ES-I3 (cell line): Measurements from ENCODE around the gene ERG.
A peak's percentile ranks its signal among the peaks of the same experiment; 100 is the strongest.

ENCODE experiments used
- H3K36me3 ChIP-seq: 2 replicates; pipeline ENCODE4 v1.6.1; 2013; ENCODE audit warnings: mild to moderate bottlenecking, low read length, control low read depth, moderate library complexity; ENCODE audit not compliant: insufficient read depth
- H3K4me1 ChIP-seq: 2 replicates; pipeline ENCODE4 v1.6.1; 2013; ENCODE audit warnings: mild to moderate bottlenecking, control low read depth, low read length; ENCODE audit not compliant: insufficient read depth
- H3K9ac ChIP-seq: 2 replicates; pipeline ENCODE4 v1.6.1; 2013; ENCODE audit warnings: low read depth, mild to moderate bottlenecking, low read length, moderate library complexity
- H3K9me3 ChIP-seq: 2 replicates; pipeline ENCODE4 v1.6.1; 2013; ENCODE audit warnings: mild to moderate bottlenecking, low read length, moderate library complexity; ENCODE audit not compliant: control insufficient read depth, insufficient read depth

The ERG gene

DNA sequence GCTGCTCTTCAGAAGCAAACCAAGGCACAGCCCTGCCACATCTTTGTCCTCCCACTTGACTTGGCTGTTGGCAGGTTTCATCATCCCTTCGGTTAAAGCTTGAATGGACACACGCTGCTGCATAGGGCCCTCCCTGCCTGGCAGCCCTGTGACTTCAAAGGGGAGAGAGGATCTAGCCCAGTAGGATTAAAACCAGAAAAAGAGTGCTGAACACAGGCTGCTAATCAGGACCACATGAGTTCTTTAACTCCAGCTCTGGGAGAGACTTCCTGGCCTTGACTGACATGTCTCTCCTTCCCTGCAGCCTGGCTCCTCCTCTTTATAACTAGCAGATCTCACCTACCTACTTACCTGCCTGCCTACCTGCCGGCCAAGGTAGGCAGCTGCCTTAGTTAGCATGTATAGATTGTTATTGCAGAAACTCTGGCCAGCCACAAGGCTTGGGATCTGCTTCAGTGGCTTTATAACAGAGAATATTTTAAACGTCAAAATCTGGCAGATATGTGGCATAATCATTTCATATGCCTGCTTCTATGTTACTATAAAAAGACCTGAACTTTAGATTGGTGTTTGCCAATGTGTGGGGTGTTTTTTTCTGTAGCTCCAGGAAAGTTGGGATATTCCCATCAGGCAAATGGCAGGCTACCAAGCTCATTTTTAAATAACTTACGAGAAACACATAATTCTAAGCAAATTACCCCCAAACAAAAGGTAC is 49.4 kb downstream of the ERG start:
- no peaks in the 10 kb centered on the region for H3K9me3 ChIP-seq
- H3K36me3 ChIP-seq, result no peaks in the 10 kb centered on the region; the same call in 1 of the 2 replicates
- no peak overlapping the region for H3K9ac ChIP-seq
- H3K4me1 ChIP-seq, result peaks cover 7% of the 10 kb centered on the region; the same call in 1 of the 2 replicates

DNA sequence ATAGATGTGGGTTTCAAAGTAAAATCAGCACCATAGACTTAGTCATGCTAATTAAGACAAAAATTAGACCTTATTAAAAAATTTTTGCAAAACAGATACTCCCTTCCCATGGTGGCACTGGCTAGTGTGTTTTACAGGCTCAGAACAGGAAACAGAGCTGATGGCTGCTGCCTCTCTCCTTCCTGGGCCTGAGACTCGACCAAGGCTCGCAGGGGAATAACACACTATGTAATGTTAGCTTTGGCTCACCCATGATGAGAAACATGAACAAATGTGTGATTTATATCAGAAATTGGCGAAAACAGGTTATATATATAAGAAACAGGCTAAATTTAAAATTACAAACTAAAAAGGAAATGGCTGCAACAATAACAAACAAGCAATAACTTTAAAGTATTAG is 50.7 kb downstream of the ERG start:
- no peaks in the 10 kb centered on the region for H3K36me3 ChIP-seq
- H3K9ac ChIP-seq, result no peak overlapping the region

DNA sequence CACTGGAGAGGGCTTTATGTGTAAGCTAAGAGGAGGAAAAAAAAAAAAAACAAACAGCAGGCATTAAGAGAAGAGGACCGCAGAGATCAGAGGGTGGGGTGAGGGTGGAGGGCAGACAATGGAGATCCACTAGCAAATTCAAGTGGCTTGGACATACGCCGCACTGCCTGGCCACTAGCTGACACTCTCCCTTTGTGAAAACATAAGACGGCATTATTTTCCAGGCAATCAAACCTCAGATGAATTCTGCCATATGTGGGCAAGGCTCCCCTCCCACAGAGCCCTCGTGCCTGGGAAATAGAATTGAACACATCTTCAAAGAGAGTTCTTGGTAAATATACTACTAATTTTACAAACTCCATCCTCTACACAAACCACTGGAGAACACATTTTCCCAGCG is 53.6 kb downstream of the ERG start:
- Histone ChIP-seq H3K4me1 (peaks cover 10% of the 10 kb centered on the region; the same call in 1 of the 2 replicates), H3K9me3 (no peaks in the 10 kb centered on the region), H3K36me3 (no peaks in the 10 kb centered on the region), H3K9ac (no peak overlapping the region)

More for the DNA sequence above, 50.7 kb downstream of the ERG start:
- Histone ChIP-seq H3K4me1 (peaks cover 7% of the 10 kb centered on the region; the same call in 1 of the 2 replicates), H3K9me3 (no peaks in the 10 kb centered on the region)

DNA sequence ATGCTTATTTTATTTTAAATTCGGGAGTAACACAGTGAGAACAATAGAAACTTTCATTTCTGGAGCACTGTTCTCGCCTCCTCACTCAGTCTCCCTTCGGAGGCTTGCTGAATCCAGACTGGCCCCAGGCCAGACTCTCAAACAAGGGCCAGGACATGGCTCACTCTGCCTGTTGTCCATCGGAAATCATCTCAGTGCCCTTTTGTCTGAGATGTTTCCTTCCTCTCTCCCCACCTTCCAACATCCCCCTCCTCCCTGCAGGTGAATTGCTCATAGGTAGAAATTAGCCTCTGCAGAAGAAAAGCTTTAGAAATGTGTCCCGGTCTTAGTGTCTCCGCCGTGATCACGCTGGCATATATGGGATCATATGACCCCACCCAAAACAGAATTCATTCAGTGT is 55.2 kb downstream of the ERG start:
- Histone ChIP-seq H3K4me1 (peaks cover 5% of the 10 kb centered on the region; the same call in 1 of the 2 replicates), H3K36me3 (no peaks in the 10 kb centered on the region), H3K9ac (no peak overlapping the region), H3K9me3 (no peaks in the 10 kb centered on the region)

DNA sequence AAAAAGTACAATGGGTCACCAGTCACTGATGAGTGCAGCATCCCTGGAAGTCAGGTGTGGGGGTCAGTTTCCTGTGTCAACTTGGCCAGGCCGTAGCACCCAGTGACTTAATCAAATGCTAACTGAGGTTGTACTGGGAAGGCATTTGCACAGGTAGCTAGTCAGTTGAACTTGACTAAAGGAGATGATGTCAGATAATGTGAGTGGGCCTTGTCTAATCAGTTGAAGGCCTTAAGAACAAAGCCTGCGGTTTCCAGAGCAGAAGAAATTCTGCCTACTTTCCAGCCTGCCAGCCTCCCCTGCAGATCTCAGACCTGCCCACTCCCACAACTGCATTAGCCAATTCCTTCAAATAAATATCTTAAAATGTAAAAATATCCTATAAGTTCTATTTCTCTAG is 57.1 kb downstream of the ERG start:
- Histone ChIP-seq H3K4me1 (0 out of 2 replicates have a peak, but pooled peaks cover 3% of the 10 kb centered on the region), H3K36me3 (no peaks in the 10 kb centered on the region), H3K9ac (peak overlapping the region; percentile 23; the same call in 1 of the 2 replicates), H3K9me3 (no peaks in the 10 kb centered on the region)

DNA sequence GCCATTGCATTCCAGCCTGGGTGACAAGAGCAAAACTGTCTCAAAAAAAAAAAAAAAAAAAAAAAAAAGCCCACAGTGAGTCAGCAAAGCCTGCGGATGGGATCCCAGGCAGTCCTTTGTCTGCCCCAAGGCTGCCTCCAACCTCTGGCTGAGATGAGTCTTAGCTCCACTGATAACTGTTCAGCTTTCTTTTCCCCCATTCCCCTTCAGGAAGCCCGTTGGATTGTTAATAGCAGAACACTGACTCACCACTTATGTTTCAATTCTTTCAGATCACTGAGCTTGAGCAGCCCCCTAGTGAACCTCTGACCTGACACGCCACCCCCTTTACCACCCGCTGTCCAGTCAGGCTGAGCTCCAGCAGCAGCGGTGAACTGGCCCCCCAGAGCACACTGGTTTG is 57.5 kb downstream of the ERG start:
- Histone ChIP-seq H3K36me3 (no peaks in the 10 kb centered on the region), H3K9ac (peak overlapping the region; percentile 23; the same call in 1 of the 2 replicates), H3K9me3 (no peaks in the 10 kb centered on the region), H3K4me1 (0 out of 2 replicates have a peak, but pooled peaks cover 3% of the 10 kb centered on the region)

DNA sequence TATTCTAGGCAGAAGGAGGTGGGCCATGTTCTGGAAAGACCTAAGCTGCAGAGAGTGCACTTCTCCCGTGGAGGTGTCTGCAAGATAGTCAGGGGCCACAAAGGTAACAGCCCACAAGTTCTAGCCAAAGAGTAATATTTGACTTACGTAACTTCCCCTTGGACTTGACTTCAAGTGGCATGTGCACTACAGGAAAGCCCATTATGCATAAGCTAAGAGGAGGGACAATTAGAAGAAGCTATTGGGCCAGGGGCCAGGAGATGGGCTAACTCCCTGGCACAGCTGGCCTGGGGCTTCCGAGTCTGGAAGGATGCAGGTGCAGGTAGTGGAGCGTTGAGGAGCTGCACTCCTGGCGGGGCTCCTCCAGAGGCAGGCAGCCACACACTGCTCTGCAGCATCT is 58.3 kb downstream of the ERG start:
- Histone ChIP-seq H3K9ac (no peak overlapping the region), H3K36me3 (no peaks in the 10 kb centered on the region; the same call in 1 of the 2 replicates), H3K4me1 (0 out of 2 replicates have a peak, but pooled peaks cover 3% of the 10 kb centered on the region), H3K9me3 (no peaks in the 10 kb centered on the region)

DNA sequence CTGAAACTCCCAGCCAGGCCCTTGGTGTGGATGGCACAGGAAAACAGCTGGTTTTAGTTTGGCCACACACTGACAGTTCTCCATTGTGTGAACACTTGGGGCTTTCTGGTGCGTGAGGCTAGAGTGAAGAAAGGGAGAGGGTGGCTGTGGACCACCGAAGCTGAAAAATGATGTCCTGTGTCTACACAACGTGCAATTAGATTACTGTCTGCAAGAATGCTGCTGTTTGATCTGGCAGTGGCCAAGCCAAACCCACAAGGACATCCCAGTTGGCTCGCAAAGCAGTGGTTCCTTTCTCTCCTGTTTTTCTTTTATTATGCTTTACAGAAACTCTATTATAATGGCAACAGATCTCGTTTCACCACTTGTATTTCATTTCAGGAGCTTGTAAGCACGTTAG is 58.9 kb downstream of the ERG start:
- Histone ChIP-seq H3K9ac (no peak overlapping the region), H3K36me3 (no peaks in the 10 kb centered on the region; the same call in 1 of the 2 replicates), H3K4me1 (0 out of 2 replicates have a peak, but pooled peaks cover 3% of the 10 kb centered on the region), H3K9me3 (no peaks in the 10 kb centered on the region)

DNA sequence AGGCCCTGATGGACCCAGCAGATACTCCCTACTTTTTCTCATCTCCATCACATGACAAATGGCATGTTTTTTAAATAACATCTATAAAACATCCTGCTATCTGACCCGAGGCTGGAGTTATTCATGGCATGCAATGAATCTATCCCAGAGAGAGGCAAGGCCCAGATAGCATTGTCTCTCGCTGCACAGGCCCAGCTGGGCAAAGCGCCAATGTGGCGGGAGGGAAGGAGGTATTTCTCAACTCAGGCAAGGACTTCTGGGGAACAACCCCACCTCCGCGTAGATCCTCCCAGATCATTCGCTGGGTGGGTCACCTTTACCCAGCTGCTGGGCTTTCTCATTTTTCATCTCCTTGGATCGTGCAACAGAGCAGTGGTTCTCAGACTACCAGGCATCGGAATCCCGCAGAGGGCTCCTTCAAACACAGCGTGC is 59.8 kb downstream of the ERG start:
- Histone ChIP-seq H3K4me1 (0 out of 2 replicates have a peak, but pooled peaks cover 3% of the 10 kb centered on the region), H3K36me3 (no peaks in the 10 kb centered on the region; the same call in 1 of the 2 replicates), H3K9ac (no peak overlapping the region), H3K9me3 (no peaks in the 10 kb centered on the region)

DNA sequence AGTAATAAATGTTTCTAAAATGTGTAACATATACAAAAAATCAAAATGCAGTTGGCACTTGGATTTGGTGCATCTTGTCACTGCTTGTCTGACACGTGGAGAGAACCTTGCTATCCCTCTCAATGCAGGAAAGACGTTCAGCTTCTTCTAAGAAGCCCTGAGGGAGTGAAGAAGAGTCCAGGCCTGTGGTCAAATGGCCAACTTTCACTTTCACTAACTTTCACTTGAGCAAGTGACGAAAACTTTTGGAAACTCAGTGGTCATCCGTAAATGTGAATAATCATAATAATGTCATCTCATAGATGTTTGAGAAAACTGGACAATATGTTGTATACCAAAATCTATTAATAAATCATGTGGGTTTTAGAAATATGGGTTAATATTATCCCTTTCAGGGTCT is 61.9 kb downstream of the ERG start:
- no peak overlapping the region for H3K9ac ChIP-seq
- H3K9me3 ChIP-seq, result no peaks in the 10 kb centered on the region
- 0 out of 2 replicates have a peak, but pooled peaks cover 3% of the 10 kb centered on the region for H3K4me1 ChIP-seq
- H3K36me3 ChIP-seq, result no peaks in the 10 kb centered on the region; the same call in 1 of the 2 replicates

DNA sequence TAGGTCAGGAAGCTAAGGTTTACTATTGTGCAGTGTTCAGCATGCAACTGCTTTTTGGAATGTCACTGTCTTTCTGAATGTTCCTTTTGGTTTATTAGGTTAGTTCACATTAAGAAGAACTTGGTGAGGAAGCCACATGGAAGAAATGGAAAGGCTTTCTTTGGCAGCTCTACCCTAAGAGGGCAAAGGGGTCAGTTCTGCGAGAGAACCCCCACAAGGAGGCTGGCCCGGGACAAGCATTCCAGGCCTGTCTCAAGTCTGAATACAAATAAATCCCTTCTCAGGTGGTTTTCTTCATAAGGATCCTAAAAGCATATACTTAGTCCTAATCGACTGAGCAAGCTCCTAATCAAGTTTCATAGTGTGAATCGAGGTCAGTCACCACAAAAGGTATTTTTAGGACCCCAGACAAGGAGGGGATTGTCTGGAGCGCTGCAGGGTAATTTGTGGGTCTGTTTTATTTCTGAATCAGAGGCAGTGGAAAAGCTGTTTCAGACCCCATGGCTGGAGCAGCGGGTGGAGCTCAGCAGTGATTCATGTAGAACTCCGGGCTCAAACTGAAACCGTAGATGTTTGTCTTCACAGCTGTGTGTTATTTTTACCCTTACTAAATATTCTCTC is 63.3 kb downstream of the ERG start:
- no peaks in the 10 kb centered on the region; the same call in 1 of the 2 replicates for H3K36me3 ChIP-seq

DNA sequence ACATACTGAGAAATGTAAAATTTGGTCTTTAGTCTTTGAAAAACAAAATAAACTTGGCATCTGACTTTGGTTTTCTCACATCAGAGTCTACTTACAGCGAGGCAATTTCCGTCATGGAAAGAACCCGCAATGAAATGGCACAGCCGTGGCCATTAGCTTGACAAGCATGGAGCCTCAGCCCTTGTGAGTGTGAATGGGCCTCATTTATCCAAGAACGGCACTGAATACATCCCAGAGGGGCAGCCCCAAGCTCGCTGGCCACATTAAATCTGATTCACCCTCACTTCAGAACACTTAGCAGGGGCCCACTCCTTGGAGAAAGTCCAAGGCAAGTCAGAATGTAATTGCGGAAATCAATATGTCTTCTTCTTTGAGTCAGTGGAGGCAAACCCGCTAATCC is 64.8 kb downstream of the ERG start:
- Histone ChIP-seq H3K9me3 (no peaks in the 10 kb centered on the region), H3K9ac (no peak overlapping the region), H3K4me1 (no peaks in the 10 kb centered on the region), H3K36me3 (no peaks in the 10 kb centered on the region; the same call in 1 of the 2 replicates)

More for the DNA sequence above, 63.3 kb downstream of the ERG start:
- no peak overlapping the region for H3K9ac ChIP-seq
- no peaks in the 10 kb centered on the region for H3K9me3 ChIP-seq
- no peaks in the 10 kb centered on the region for H3K4me1 ChIP-seq

DNA sequence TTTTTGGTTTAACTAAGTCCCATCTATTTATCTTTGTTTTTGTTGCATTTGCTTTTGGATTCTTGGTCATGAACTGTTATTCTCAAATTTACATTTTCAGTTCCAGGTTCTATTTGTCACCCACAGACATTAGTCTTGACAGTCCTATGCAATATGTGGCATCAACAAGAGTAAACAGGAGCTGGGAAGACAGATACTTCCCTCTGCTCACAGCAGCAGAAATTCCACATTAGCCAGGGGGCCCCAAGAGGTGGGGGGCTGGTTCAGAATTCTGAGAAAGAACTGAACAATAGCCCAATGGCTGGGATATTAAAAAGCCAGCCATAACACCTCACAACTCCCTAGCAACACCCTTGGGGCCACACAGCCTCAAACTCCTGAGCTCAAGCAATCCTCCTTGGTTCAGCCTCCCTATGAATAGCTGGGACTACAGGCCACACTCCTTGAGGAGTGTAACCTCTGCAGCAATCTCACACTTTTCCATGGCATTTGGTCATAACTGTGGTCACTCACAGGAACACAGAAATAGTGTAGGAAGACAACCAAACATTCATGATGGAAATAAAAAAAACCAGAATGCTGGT is 67.8 kb downstream of the ERG start:
- no peak overlapping the region for H3K9ac ChIP-seq
- no peaks in the 10 kb centered on the region for H3K9me3 ChIP-seq
- H3K4me1 ChIP-seq, result no peaks in the 10 kb centered on the region
- H3K36me3 ChIP-seq, result no peaks in the 10 kb centered on the region; the same call in 1 of the 2 replicates

DNA sequence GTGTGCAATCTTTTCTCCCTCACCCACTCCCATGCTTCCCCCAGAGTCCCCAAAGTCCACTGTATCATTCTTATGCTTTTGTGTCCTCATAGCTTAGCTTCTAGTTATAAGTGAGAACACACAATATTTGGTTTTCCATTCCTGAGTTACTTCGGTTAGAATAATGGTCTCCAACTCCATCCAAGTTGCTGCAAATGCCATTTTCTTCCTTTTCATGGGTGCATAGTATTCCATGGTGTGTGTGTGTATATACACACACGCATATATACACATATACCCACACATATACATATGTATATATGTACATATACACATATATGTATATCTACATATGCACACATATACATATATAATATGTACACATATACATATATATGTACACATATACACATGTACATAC is 69.3 kb downstream of the ERG start:
- H3K4me1 ChIP-seq, result no peaks in the 10 kb centered on the region
- H3K36me3 ChIP-seq, result no peaks in the 10 kb centered on the region

More for the DNA sequence above, 69.3 kb downstream of the ERG start:
- Histone ChIP-seq H3K9me3 (no peaks in the 10 kb centered on the region), H3K9ac (no peak overlapping the region)
